ENCODE measurements around the gene TBCK. TPM values are rescaled to one million over a fixed set of nuclear protein-coding genes. Genes with fewer than 3 reads are reported as not detected.

TBCK gene
- total RNA-seq, 1 experiment from 2014 or later: 25.5 TPM

- ChIA-PET POLR2A (ENCODE audit: low non-redundant PET) (no interaction called here), CTCF (no interaction called here)
- H3K9me3 ChIP-seq (ENCODE audit: low read depth, low read length, poor library complexity, severe bottlenecking): no peaks in the 10 kb centered on the region
- no peak for TF ChIP-seq CTCF (conservative IDR thresholded peaks at IDR 0.05; ENCODE audit: low read depth, low read length)
- no peak for TF ChIP-seq EZH2 (IDR thresholded peaks at IDR 0.05; ENCODE audit: borderline replicate concordance, low read depth, low read length, poor library complexity, severe bottlenecking)
- H3K27me3 ChIP-seq (replicated peaks; ENCODE audit: insufficient read depth, low read depth, low read length, poor library complexity): no peaks in the 10 kb centered on the region
- H3K36me3 ChIP-seq (ENCODE audit: insufficient read depth, low read length, poor library complexity, severe bottlenecking): peaks cover 2% of the 10 kb centered on the region
- H3K27ac ChIP-seq (ENCODE audit: low read depth, low read length, poor library complexity, severe bottlenecking): no peak overlapping the region
- no peak overlapping the region for H3K4me3 ChIP-seq (ENCODE audit: low read depth, low read length, poor library complexity, severe bottlenecking)
- intact Hi-C loops (cut with micrococcal nuclease; ENCODE audit: unreplicated experiment): no loop called here
- BruUV-seq (replicated peaks): no TSS peak
- no peak for DNase-seq (ENCODE audit: low spot score)
- H3K4me1 ChIP-seq (ENCODE audit: insufficient read depth, low read length, poor library complexity, severe bottlenecking): no peaks in the 10 kb centered on the region
These were observed 26.3 kb downstream of the TBCK start for GRCh38 chr4:106289737-106290136.

DNA sequence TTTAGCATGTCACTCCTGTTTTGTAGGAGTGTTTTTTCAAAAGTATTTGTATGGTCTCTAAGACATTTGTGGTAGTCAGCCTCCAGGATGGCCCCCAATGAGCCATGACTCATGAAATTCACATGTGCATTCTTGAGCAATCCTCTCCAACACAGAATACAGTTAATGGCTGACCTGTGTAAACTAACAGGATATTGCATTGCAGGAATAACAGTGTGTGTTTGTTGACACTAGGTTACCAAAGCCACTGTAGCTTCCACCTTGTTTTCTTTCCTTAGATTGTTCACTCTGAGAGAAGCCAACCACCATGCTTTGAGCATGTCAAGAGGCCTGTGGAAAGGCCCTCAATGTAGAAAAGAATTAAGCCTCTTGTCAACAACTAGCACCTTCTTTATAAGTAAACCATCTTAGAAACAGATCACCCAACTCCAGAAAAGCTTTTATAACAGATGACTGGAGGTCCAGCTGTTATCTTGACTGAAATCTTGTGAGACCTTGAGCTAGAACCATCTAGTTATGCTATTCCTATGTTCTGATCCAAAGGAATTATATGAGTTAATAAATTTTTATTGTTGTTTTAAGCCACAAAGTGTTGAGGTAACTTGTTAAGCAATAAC, 28.5 kb downstream of the TBCK start:
- BruUV-seq (replicated peaks): no TSS peak
- DNase-seq (ENCODE audit: low spot score): peak; percentile 21
- TF ChIP-seq EZH2 (IDR thresholded peaks at IDR 0.05; ENCODE audit: borderline replicate concordance, low read depth, low read length, poor library complexity, severe bottlenecking): no peak
- TF ChIP-seq CTCF (conservative IDR thresholded peaks at IDR 0.05; ENCODE audit: low read depth, low read length): no peak
- Histone ChIP-seq H3K4me1 (ENCODE audit: insufficient read depth, low read length, poor library complexity, severe bottlenecking) (no peaks in the 10 kb centered on the region), H3K4me3 (ENCODE audit: low read depth, low read length, poor library complexity, severe bottlenecking) (no peak overlapping the region), H3K27me3 (replicated peaks; ENCODE audit: insufficient read depth, low read depth, low read length, poor library complexity) (no peaks in the 10 kb centered on the region), H3K9me3 (ENCODE audit: low read depth, low read length, poor library complexity, severe bottlenecking) (no peaks in the 10 kb centered on the region), H3K27ac (ENCODE audit: low read depth, low read length, poor library complexity, severe bottlenecking) (no peak overlapping the region), H3K36me3 (ENCODE audit: insufficient read depth, low read length, poor library complexity, severe bottlenecking) (no peaks in the 10 kb centered on the region)
- intact Hi-C loops (cut with micrococcal nuclease; ENCODE audit: unreplicated experiment): no loop called here
- CTCF ChIA-PET: no interaction called here
- POLR2A ChIA-PET (ENCODE audit: low non-redundant PET): no interaction called here

DNA sequence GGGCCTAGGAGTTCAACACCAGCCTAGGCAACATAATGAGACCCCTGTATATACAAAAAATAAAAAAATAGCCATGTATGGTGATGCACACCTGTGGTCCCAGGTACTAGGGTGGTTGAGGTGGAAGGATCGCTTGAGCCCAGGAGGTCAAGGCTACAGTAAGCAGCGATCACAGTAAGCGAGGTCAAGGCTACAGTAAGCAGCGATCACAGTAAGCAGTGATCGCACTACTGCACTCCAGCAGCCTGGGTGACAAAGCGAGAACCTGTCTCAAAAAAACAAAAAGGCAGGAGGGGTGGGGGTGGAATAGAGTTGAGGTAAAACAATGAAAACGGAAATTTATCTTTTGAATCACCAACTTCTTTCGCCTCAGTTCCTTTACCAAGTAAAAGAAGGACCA, 29.4 kb downstream of the TBCK start:
- DNase-seq (ENCODE audit: low spot score): no peak
- ChIA-PET CTCF (no interaction called here), POLR2A (ENCODE audit: low non-redundant PET) (no interaction called here)
- TF ChIP-seq CTCF (conservative IDR thresholded peaks at IDR 0.05; ENCODE audit: low read depth, low read length): no peak
- TF ChIP-seq EZH2 (IDR thresholded peaks at IDR 0.05; ENCODE audit: borderline replicate concordance, low read depth, low read length, poor library complexity, severe bottlenecking): no peak
- no peak overlapping the region for H3K4me3 ChIP-seq (ENCODE audit: low read depth, low read length, poor library complexity, severe bottlenecking)
- no TSS peak for BruUV-seq (replicated peaks)
- H3K27ac ChIP-seq (ENCODE audit: low read depth, low read length, poor library complexity, severe bottlenecking): no peak overlapping the region
- H3K36me3 ChIP-seq (ENCODE audit: insufficient read depth, low read length, poor library complexity, severe bottlenecking): no peaks in the 10 kb centered on the region
- H3K4me1 ChIP-seq (ENCODE audit: insufficient read depth, low read length, poor library complexity, severe bottlenecking): no peaks in the 10 kb centered on the region
- H3K27me3 ChIP-seq (replicated peaks; ENCODE audit: insufficient read depth, low read depth, low read length, poor library complexity): no peaks in the 10 kb centered on the region
- intact Hi-C loops (cut with micrococcal nuclease; ENCODE audit: unreplicated experiment): no loop called here
- H3K9me3 ChIP-seq (ENCODE audit: low read depth, low read length, poor library complexity, severe bottlenecking): no peaks in the 10 kb centered on the region

Data from A673 (cell line).